Medulla oblongata (tissue), 1 donor: Measurements from ENCODE around the gene PRKCI.
"Not testable (repeated sequence)": the region's sequence is repeated elsewhere in the genome, so short reads cannot be mapped to it uniquely, and the experiment has no call there.

Experiments
- DNase-seq: peaks from one replicate; pipeline ENCODE4 v3.0.0-alpha.2; 2015; ENCODE audit errors: extremely low spot score

Gene PRKCI

GRCh38 chr3:170222647-170223541 is 670 bp downstream of the PRKCI start:
- DNase-seq = peak; percentile 43

DNA sequence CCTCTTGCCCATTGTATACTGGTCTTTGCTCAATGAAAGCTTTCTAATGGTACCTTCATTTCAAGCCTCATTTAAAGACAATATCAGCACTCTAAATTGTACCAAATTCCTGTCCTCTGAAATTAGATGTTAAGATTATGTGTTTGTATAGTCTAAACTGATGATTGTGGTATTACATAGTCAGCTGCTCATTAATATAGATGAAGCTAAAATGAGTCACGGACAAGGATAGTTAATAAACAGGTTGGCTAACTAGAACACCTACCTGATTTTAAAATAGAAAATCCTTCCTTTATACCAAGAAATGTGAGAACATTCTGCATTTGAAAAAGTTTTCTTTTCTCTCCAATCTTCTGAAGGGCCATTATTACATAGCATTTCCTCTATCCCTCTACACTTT is 2.9 kb downstream of the PRKCI start:
- no peak for DNase-seq

- DNase-seq = no peak
Observed at GRCh38 chr3:170226426-170226960, 4.3 kb downstream of the PRKCI start.

GRCh38 chr3:170228093-170228766 is 6.0 kb downstream of the PRKCI start:
- DNase-seq = no peak

DNA sequence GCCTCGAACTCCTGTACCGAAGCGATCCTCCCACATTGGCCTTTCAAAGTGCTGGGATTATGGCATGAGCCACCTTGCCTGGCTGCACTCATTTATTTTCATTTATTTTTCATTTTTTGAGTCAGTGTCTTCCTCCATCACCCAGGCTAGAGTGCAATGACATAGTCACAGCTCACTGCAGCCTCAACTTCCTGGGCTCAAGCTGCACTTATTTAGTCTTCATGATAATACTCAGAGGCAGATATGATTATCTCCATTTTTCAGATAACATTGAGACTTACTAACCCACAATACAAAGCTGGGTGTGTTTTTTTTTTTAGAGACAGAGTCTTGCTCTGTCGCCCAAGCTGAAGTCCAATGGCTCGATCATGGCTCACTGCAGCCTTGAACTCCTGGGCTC is 10.0 kb downstream of the PRKCI start:
- DNase-seq = no peak

GRCh38 chr3:170233530-170233929 is 11.3 kb downstream of the PRKCI start:
- DNase-seq = no peak

GRCh38 chr3:170240142-170240541 is 17.9 kb downstream of the PRKCI start:
- no peak for DNase-seq

- DNase-seq = no peak
Observed at GRCh38 chr3:170240671-170241070, 18.4 kb downstream of the PRKCI start.

- no peak for DNase-seq
Observed at GRCh38 chr3:170244576-170244975, 22.4 kb downstream of the PRKCI start.

- no peak for DNase-seq
Observed at GRCh38 chr3:170247875-170248274, 25.7 kb downstream of the PRKCI start.

- DNase-seq = no peak
Observed at GRCh38 chr3:170256597-170256996, 34.4 kb downstream of the PRKCI start.

GRCh38 chr3:170257145-170257544 is 34.9 kb downstream of the PRKCI start:
- DNase-seq = no peak

DNA sequence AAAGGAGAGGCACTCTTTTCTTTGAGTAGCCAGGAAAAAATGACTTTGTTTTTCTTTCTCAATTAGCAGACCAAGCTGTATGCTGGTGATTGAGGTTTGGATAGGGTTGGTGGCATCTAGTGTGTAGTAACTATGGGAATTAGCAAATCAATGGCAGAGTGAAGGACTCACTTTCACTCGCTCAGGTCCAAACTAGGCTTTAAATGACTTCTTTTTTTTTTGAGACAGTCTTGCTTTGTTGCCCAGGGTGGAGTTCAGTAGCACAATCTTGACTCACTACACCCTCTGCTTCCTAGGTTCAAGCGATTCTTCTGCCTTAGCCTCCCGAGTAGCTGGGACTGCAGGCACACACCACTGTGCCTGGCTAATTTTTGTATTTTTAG is 35.9 kb downstream of the PRKCI start:
- no peak for DNase-seq

GRCh38 chr3:170259907-170260306 is 37.7 kb downstream of the PRKCI start:
- no peak for DNase-seq

DNA sequence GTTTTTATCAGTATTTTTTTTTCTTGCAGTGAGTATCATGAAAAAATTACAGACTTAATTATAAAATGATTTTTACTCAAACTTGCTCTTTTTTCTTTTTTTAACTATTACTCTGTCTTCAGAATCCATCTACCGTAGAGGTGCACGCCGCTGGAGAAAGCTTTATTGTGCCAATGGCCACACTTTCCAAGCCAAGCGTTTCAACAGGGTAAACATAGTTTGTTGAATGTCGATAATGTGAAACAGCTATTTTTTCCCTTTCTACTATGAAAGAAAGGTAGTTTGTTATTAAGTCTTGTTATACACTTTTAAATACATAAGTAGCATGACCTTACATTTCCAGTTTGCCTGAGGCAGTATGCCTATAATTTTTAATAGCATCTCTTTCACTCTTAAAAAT is 45.6 kb downstream of the PRKCI start:
- DNase-seq = no peak

DNA sequence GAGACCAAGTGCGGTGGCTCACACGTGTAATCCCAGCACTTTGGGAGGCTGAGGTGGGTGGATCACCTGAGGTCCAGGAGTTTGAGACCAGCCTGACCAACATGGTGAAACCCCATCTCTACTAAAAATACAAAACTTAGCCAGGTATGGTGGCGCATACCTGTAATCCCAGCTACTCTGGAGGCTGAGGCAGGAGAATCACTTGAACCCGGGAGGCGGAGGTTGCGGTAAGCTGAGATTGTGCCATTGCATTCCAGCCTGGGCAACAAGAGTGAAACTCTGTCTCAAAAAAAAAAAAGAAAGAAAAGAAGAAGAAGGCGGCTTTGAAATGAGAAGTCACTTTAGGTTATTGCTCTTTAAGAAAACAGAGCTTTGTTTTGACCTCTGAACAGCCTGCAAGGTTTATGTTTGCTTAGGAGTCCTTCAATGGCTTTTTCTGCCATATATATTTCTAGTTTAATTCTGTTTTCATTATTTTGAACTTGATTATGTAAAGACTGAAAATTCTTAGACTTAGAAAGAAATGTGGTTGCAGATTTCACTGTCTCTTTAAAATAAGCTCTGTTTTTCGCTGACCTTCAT is 47.5 kb downstream of the PRKCI start:
- not testable (repeated sequence) for DNase-seq

GRCh38 chr3:170270282-170270881 is 48.2 kb downstream of the PRKCI start:
- DNase-seq = no peak

DNA sequence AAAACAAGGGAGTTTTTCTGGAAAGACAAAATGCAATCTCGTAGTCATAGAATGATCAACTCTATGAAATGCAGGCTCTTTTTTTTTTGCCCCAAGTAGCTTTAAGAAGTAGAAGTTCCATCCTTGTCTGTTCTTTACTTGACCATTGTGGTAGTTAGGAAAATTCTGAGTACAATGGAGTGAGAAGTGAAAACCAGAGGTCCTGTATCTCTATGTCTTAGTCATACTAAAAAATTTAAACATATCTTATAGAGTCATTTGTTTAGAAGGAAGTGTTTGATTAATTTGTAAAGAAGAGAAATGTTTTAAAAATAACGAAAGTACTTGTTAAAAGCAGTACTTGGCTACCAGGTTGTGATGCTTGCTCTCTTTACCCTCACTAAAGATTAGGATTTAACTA is 52.4 kb downstream of the PRKCI start:
- no peak for DNase-seq

- no peak for DNase-seq
Observed at GRCh38 chr3:170275832-170276231, 53.6 kb downstream of the PRKCI start.

GRCh38 chr3:170277311-170277710 is 55.1 kb downstream of the PRKCI start:
- DNase-seq = not testable (repeated sequence)

GRCh38 chr3:170277833-170278580 is 55.8 kb downstream of the PRKCI start:
- no peak for DNase-seq
